ENCODE data around the gene RELB.

DNA sequence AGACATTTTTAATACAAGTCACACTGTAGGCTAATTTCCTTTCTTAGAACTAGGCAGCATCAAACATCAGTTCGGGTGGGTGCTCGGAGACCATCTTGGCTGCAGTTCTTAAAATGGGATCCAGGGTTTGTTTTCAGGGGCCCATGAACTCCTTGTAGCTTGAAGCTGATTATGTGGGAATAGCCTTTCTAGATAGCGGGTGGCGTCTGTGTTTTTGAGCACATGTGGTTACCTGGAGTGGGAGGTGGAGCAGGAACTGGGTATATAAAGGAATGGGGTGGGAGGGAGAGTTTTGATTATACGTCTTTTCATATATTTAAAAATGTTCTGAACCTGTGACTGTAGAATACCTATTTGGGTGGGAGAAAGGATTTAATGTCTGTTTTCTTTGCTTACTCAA, 33.1 kb upstream of the RELB start:
- TF ChIP-seq POLR2A (IDR thresholded peaks at IDR 0.05) (no peak), EP300 (IDR thresholded peaks at IDR 0.05) (no peak)
